GM19372 (cell line): Measurements from ENCODE around the gene NUP93.
"Not testable (repeated sequence)": the region's sequence is repeated elsewhere in the genome, so short reads cannot be mapped to it uniquely, and the experiment has no call there.

Source experiments
- ATAC-seq: cut with Tn5 transposase; IDR thresholded peaks from one replicate; pipeline ENCODE4 v1.9.1; 2021; ENCODE audit warnings: mild to moderate bottlenecking, low read depth, moderate library complexity; ENCODE audit not compliant: unreplicated experiment

Gene NUP93

DNA sequence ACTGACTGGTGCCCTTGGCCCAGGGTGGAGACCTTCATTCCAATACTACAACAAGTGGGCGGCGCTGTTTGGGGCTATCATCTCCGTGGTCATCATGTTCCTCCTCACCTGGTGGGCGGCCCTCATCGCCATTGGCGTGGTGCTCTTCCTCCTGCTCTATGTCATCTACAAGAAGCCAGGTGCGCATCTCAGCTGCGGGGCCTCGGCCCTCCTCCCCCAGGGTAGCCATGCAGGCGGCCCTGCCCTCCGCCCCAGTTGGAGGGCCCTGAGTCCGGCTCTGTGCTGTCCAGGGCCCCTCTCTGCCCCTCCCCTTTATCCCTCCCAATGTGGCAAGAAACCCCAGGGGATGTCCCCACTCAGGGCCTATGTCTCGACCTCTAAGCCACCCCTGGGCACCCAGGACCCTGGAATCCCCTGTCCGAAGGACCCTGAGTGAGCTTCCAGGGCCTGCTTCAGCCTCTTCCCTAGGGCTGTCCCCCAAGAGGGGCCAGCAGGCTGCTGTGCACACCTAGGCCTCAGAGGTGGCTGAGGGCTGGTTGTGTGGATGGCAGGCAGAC is 154.2 kb downstream of the NUP93 start:
- no peak for ATAC-seq

DNA sequence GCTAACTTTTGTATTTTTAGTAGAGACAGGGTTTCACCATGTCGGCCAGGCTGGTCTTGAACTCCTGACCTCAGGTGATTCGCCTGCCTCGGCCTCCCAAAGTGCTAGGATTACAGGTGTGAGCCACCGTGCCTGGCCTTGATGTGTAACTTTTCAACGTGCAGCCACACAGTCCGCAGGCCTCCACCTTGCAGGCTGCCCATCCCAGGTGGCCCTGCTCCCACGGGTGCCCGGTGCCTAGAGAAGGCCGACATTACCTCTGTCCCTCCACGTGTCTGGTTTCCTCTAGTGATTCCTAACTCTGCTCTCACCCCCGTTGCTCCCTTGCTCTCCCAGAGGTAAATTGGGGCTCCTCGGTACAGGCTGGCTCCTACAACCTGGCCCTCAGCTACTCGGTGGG is 155.0 kb downstream of the NUP93 start:
- ATAC-seq = not testable (repeated sequence)

GRCh38 chr16:56885446-56886162 is 155.7 kb downstream of the NUP93 start:
- no peak for ATAC-seq

DNA sequence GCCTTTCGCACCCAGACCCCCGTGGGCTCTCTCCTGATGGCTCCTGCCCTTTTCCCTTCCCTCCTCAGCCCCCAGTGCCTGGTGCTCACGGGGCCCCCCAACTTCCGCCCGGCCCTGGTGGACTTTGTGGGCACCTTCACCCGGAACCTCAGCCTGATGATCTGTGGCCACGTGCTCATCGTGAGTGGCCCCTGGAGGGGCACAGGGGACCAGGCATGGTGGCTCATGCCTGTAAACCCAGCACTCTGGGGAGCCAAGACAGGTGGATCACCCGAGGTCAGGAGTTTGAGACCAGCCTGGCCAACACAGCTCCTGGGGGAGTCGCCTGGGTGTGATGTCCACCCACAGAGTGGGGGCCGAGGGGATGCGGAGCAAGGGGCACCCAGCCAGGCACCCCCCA is 156.4 kb downstream of the NUP93 start:
- ATAC-seq = no peak

- no peak for ATAC-seq
Measured at GRCh38 chr16:56886826-56887225, 156.9 kb downstream of the NUP93 start.

DNA sequence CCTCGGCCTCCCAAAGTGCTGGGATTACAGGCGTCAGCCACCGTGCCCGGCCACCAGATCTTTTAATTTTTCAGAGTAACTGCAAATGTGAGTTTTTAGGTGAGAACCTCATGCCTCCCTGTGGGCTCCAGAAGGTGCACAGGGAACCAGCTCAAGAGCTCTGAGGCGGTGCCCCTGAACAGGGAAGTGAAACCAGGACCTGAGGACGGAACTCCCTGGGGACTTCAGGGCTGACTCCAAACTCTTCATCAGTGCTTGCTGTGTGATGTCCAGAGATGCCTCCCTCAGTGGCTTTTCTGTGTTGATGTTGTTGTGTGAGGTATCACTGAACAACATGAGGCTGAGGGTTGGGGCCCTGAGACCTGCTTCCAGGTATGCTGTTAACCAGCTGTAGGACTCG is 158.9 kb downstream of the NUP93 start:
- ATAC-seq = no peak

GRCh38 chr16:56889206-56889605 is 159.3 kb downstream of the NUP93 start:
- ATAC-seq = no peak

DNA sequence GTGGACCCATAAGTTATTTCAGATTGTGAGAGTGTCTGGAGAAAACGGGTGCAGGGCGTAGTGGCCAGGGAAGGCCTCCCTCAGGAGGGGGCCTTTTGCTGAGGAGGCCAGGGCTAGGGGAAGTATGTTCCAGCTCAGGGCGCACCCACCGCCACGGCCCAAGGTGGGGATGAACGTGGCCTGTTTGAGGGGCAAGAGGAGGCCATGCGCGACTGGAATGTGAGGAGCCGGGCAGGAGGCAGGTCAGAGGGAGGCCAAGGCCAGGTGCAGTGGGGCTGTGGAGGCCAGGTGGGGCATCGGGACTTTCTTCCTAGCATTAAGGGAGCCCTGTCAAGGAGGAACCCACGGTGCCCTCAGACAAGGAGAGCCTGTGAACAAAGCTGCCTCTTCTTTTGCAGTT is 161.8 kb downstream of the NUP93 start:
- no peak for ATAC-seq

DNA sequence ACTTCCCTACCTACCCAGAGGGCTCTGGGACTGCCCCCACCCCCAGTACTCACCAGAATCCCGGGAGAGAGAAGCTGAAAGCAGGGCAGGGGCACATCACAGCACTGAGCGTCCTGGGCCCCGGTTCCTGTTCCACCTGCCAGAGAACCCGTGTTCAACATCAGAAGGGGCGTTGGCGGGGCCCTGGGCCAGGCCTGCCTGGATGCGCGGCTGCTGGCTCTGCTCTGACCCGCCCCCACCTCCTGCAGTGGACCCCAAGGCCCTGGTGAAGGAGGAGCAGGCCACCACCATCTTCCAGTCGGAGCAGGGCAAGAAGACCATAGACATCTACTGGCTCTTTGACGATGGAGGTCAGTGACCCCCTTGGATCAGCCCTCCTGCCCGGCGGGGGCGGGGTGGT is 162.8 kb downstream of the NUP93 start:
- no peak for ATAC-seq

DNA sequence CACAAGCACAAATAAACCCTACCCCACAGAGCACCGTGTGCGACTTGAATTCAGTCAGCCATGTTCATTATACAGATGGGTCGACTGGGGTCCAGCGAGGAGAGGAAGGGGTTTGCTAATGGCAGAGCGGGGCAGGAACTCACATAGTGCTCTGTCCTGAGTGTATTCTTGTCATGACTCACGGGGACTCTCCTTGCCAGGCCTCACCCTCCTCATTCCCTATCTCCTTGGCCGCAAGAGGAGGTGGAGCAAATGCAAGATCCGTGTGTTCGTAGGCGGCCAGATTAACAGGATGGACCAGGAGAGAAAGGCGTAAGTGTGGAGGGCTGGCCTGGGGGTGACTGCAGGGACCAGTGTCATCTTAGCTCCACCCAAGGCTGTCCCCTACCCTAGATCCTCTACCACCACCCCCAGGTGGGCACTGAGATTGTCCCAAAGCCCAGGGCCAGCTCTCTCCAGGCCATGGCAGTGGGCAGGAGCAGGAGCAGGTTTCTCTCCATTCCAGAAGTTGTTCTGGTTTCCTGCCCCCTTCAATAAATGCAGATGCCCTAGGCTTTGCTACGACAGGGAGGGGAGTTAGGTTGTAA is 164.5 kb downstream of the NUP93 start:
- no peak for ATAC-seq

DNA sequence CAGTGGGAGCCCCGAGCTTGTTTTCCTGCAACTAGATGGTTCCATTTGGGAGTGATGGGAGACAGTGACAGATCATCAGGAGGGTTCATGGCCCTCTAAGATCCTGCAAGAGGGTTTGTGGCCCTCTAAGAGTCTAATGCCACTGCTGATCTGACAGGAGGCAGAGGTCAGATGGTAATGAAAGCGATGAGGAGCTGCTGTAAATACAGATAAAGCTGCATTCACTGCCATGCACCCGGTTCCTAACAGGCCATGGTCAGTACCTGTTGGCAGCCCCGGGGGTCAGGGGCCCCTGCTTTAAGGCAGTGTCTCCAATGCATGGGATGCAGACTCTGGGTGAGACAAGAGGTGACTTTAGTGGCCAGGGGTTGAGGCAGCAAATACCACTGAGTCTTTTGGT is 165.9 kb downstream of the NUP93 start:
- no peak for ATAC-seq

DNA sequence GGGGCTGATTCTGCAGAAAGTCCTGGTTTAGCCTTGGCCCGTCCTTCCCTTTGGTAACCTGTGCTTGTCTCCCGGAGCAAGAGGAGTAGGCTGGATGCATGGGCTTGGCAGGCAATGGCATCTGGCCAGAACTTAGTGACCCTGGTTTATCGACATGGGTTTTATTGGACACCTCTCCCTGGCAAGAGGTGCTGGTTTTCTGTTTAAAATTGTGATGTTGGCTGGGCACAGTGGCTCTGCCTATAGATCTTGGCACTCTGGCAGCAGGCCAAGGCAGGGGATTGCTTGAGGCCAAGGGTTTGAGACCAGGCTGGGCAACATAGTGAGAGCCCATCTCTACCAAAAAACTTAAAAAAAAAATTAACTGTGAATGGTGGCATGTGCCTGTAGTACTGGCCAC is 166.3 kb downstream of the NUP93 start:
- no peak for ATAC-seq

GRCh38 chr16:56897026-56897799 is 167.3 kb downstream of the NUP93 start:
- no peak for ATAC-seq

- ATAC-seq = no peak
Measured at GRCh38 chr16:56898847-56899246, 168.9 kb downstream of the NUP93 start.
